ENCODE measurements around the gene BIN1.

- TF ChIP-seq CTCF (IDR thresholded peaks at IDR 0.05) (no peak), POLR2A (IDR thresholded peaks at IDR 0.05) (no peak)
Measured at GRCh38 chr2:127155947-127156346, 49.0 kb upstream of the BIN1 start.
